AG09319 (cell line): ENCODE data around the gene SH3TC1.

Experiments
- DNase-seq: peaks from one replicate; pipeline ENCODE4 v3.0.0-alpha.2; 2010; ENCODE audit warnings: low read depth; ENCODE audit errors: extremely low read depth
- TF ChIP-seq, protein P1 (sequence below): IDR thresholded peaks from 2 replicates; pipeline ENCODE4 v1.5.1; 2011; ENCODE audit warnings: low read depth, mild to moderate bottlenecking, inconsistent platforms, low read length, moderate library complexity

Gene SH3TC1

GRCh38 chr4:8200302-8200975, 1.3 kb downstream of the SH3TC1 start:
- TF ChIP-seq, protein P1, sequence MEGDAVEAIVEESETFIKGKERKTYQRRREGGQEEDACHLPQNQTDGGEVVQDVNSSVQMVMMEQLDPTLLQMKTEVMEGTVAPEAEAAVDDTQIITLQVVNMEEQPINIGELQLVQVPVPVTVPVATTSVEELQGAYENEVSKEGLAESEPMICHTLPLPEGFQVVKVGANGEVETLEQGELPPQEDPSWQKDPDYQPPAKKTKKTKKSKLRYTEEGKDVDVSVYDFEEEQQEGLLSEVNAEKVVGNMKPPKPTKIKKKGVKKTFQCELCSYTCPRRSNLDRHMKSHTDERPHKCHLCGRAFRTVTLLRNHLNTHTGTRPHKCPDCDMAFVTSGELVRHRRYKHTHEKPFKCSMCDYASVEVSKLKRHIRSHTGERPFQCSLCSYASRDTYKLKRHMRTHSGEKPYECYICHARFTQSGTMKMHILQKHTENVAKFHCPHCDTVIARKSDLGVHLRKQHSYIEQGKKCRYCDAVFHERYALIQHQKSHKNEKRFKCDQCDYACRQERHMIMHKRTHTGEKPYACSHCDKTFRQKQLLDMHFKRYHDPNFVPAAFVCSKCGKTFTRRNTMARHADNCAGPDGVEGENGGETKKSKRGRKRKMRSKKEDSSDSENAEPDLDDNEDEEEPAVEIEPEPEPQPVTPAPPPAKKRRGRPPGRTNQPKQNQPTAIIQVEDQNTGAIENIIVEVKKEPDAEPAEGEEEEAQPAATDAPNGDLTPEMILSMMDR: no peak
- DNase-seq: no peak

- TF ChIP-seq, protein P1: no peak
- DNase-seq: no peak
Measured at GRCh38 chr4:8201321-8201781, 2.3 kb downstream of the SH3TC1 start.

- no peak for DNase-seq
- TF ChIP-seq, protein P1: no peak
Measured at GRCh38 chr4:8202108-8203051, 3.3 kb downstream of the SH3TC1 start.

DNA sequence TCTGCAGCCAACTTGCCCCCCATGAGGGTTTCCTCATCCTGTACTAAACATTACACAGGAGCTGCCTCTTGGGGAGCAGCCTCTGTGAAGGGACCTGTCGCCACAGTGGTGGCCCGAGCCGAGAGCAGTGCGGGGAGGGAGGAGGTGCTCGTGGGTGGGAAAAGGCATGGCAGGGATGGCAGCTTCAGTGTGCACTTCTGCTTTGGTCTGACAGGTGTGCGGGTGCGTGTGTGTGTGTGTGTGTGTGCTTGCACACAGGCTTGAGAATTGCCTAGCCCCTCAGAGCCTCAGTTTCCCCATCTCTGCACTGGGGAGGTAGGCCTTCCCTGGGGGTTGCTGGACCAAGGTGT, 3.9 kb downstream of the SH3TC1 start:
- TF ChIP-seq, protein P1: no peak

DNA sequence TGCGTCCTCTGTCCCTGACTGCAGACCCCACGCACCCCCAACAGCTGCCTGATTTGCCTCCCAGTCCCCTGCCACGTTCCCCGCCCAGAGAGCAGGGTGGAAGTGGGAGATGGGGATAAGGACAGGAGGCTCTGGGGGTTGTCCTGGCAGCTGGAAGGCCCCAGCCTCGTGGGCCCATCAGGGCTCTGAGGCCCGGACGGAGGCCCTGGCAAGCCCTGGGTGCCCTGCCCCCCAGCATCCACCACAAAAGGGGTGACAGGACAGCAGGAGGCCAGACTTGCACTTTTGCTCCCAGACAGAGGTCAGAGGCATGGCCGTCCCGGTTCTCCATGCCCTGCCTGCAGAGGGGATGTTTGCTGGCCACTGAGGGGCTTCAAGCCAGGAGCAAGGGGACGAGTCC, 4.7 kb downstream of the SH3TC1 start:
- TF ChIP-seq, protein P1: no peak
- no peak for DNase-seq

More for the DNA sequence above, 3.9 kb downstream of the SH3TC1 start:
- DNase-seq: no peak

GRCh38 chr4:8204576-8205227, 5.6 kb downstream of the SH3TC1 start:
- TF ChIP-seq, protein P1: no peak
- no peak for DNase-seq
